ENCODE data around the gene CDRT15L2.
"Not testable (repeated sequence)": the region's sequence is repeated elsewhere in the genome, so short reads cannot be mapped to it uniquely, and the experiment has no call there.

Gene CDRT15L2

GRCh38 chr17:20555135-20556010 is 24.2 kb upstream of the CDRT15L2 start:
- not testable (repeated sequence) for H3K27ac ChIP-seq (ENCODE audit: low read length); H3K27me3 ChIP-seq (ENCODE audit: control insufficient read depth, insufficient read depth, low read length); H3K4me1 ChIP-seq (ENCODE audit: control insufficient read depth, low read depth, low read length); H3K36me3 ChIP-seq (ENCODE audit: control insufficient read depth, low read depth, low read length); H3K4me3 ChIP-seq (ENCODE audit: low read length); H3K9me3 ChIP-seq (ENCODE audit: control insufficient read depth, low read depth, low read length); H3K9ac ChIP-seq (ENCODE audit: low read length)

GRCh38 chr17:20558096-20558495 is 21.4 kb upstream of the CDRT15L2 start:
- not testable (repeated sequence) for H3K9me3 ChIP-seq (ENCODE audit: control insufficient read depth, low read depth, low read length); H3K9ac ChIP-seq (ENCODE audit: low read length); H3K4me1 ChIP-seq (ENCODE audit: control insufficient read depth, low read depth, low read length); H3K36me3 ChIP-seq (ENCODE audit: control insufficient read depth, low read depth, low read length); H3K27me3 ChIP-seq (ENCODE audit: control insufficient read depth, insufficient read depth, low read length); H3K27ac ChIP-seq (ENCODE audit: low read length); H3K4me3 ChIP-seq (ENCODE audit: low read length)

- not testable (repeated sequence) for H3K9ac ChIP-seq (ENCODE audit: low read length); H3K27me3 ChIP-seq (ENCODE audit: control insufficient read depth, insufficient read depth, low read length); H3K4me1 ChIP-seq (ENCODE audit: control insufficient read depth, low read depth, low read length); H3K36me3 ChIP-seq (ENCODE audit: control insufficient read depth, low read depth, low read length); H3K9me3 ChIP-seq (ENCODE audit: control insufficient read depth, low read depth, low read length); H3K27ac ChIP-seq (ENCODE audit: low read length); H3K4me3 ChIP-seq (ENCODE audit: low read length)
Measured at GRCh38 chr17:20559018-20559417, 20.5 kb upstream of the CDRT15L2 start.

DNA sequence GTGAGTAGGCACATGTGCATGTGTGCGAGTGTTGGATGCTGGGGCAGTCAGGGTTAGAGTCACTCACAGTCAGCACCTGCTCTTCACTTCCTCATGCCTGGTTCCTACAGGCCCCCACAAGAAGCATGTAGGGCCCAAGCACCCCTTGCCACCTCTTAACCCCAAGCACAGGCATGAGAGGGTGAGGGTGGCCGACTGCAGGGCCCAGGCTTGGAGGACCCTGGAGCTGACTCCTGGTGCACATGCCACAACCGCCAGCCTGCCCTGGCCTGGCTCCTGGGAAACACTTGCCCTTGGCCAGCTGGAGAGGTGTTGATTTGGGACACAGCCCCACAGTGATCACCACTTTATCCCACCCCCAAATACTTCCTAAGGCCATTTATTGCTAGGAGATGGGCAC is 16.9 kb upstream of the CDRT15L2 start:
- no peaks in the 10 kb centered on the region for H3K9me3 ChIP-seq (ENCODE audit: control insufficient read depth, low read depth, low read length)

GRCh38 chr17:20565245-20565644 is 14.3 kb upstream of the CDRT15L2 start:
- not testable (repeated sequence) for H3K27me3 ChIP-seq (ENCODE audit: control insufficient read depth, insufficient read depth, low read length); H3K4me1 ChIP-seq (ENCODE audit: control insufficient read depth, low read depth, low read length); H3K9ac ChIP-seq (ENCODE audit: low read length); H3K9me3 ChIP-seq (ENCODE audit: control insufficient read depth, low read depth, low read length); H3K4me3 ChIP-seq (ENCODE audit: low read length); H3K36me3 ChIP-seq (ENCODE audit: control insufficient read depth, low read depth, low read length); H3K27ac ChIP-seq (ENCODE audit: low read length)

More for the DNA sequence above, 16.9 kb upstream of the CDRT15L2 start:
- no peaks in the 10 kb centered on the region for H3K4me1 ChIP-seq (ENCODE audit: control insufficient read depth, low read depth, low read length)
- no peak overlapping the region for H3K4me3 ChIP-seq (ENCODE audit: low read length)
- no peaks in the 10 kb centered on the region for H3K36me3 ChIP-seq (ENCODE audit: control insufficient read depth, low read depth, low read length)
- no peak overlapping the region for H3K27ac ChIP-seq (ENCODE audit: low read length)
- H3K27me3 ChIP-seq (ENCODE audit: control insufficient read depth, insufficient read depth, low read length) = no peaks in the 10 kb centered on the region
- no peak overlapping the region for H3K9ac ChIP-seq (ENCODE audit: low read length)

GRCh38 chr17:20565711-20566110 is 13.8 kb upstream of the CDRT15L2 start:
- H3K27me3 ChIP-seq (ENCODE audit: control insufficient read depth, insufficient read depth, low read length) = no peaks in the 10 kb centered on the region
- H3K27ac ChIP-seq (ENCODE audit: low read length) = no peak overlapping the region
- no peak overlapping the region for H3K9ac ChIP-seq (ENCODE audit: low read length)
- no peaks in the 10 kb centered on the region for H3K4me1 ChIP-seq (ENCODE audit: control insufficient read depth, low read depth, low read length)
- H3K4me3 ChIP-seq (ENCODE audit: low read length) = no peak overlapping the region
- no peaks in the 10 kb centered on the region for H3K9me3 ChIP-seq (ENCODE audit: control insufficient read depth, low read depth, low read length)
- no peaks in the 10 kb centered on the region for H3K36me3 ChIP-seq (ENCODE audit: control insufficient read depth, low read depth, low read length)

DNA sequence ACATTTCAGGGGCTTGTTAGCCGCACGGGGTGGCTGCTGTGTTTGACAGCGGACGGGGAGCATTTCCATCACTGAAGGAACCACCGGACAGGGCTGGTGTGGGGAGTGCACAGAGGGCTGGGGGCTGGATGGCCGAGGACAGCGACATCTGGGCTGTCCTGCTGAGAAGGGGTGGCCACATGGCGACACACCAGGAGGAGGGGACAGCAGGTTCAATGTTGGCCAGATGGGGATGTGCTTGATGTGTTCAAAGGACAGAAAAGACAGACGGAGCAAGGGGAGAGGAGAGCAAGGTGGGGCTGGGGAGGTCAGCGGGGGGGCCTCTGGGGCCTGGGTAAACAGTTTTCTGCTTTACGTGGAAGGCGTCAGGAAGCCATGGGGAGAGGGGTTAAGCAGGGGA is 12.8 kb upstream of the CDRT15L2 start:
- H3K4me1 ChIP-seq (ENCODE audit: control insufficient read depth, low read depth, low read length); H3K27ac ChIP-seq (ENCODE audit: low read length); H3K9me3 ChIP-seq (ENCODE audit: control insufficient read depth, low read depth, low read length); H3K36me3 ChIP-seq (ENCODE audit: control insufficient read depth, low read depth, low read length); H3K9ac ChIP-seq (ENCODE audit: low read length); H3K4me3 ChIP-seq (ENCODE audit: low read length); H3K27me3 ChIP-seq (ENCODE audit: control insufficient read depth, insufficient read depth, low read length): not testable (repeated sequence)

GRCh38 chr17:20567421-20567820 is 12.1 kb upstream of the CDRT15L2 start:
- H3K36me3 ChIP-seq (ENCODE audit: control insufficient read depth, low read depth, low read length); H3K27ac ChIP-seq (ENCODE audit: low read length); H3K4me1 ChIP-seq (ENCODE audit: control insufficient read depth, low read depth, low read length); H3K27me3 ChIP-seq (ENCODE audit: control insufficient read depth, insufficient read depth, low read length); H3K9ac ChIP-seq (ENCODE audit: low read length); H3K9me3 ChIP-seq (ENCODE audit: control insufficient read depth, low read depth, low read length); H3K4me3 ChIP-seq (ENCODE audit: low read length): not testable (repeated sequence)

GRCh38 chr17:20568604-20569003 is 10.9 kb upstream of the CDRT15L2 start:
- H3K9ac ChIP-seq (ENCODE audit: low read length); H3K36me3 ChIP-seq (ENCODE audit: control insufficient read depth, low read depth, low read length); H3K27ac ChIP-seq (ENCODE audit: low read length); H3K4me1 ChIP-seq (ENCODE audit: control insufficient read depth, low read depth, low read length); H3K9me3 ChIP-seq (ENCODE audit: control insufficient read depth, low read depth, low read length); H3K27me3 ChIP-seq (ENCODE audit: control insufficient read depth, insufficient read depth, low read length); H3K4me3 ChIP-seq (ENCODE audit: low read length): not testable (repeated sequence)

- not testable (repeated sequence) for H3K4me1 ChIP-seq (ENCODE audit: control insufficient read depth, low read depth, low read length); H3K9ac ChIP-seq (ENCODE audit: low read length); H3K4me3 ChIP-seq (ENCODE audit: low read length); H3K27me3 ChIP-seq (ENCODE audit: control insufficient read depth, insufficient read depth, low read length); H3K27ac ChIP-seq (ENCODE audit: low read length); H3K36me3 ChIP-seq (ENCODE audit: control insufficient read depth, low read depth, low read length); H3K9me3 ChIP-seq (ENCODE audit: control insufficient read depth, low read depth, low read length)
Measured at GRCh38 chr17:20571653-20572052, 7.9 kb upstream of the CDRT15L2 start.

DNA sequence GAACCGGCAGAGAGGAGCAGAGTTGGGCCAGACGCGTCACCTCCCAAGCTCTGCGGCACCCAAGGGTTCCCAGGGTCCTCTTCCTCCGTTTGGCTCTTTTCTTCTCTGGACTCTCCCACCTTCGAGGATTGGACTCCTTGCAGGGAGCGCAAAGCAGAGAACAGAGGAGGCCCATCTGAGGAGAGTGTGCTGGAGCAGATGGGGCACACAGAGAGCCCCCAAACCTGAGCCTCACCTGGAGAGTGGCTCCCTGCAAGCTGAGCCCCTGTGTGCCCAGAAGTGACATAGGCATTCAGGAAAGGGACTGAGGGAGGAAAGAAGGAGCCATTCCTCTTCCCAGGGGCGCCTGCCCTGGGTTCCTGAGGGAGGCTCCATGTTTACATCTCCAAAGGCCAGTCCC is 6.3 kb upstream of the CDRT15L2 start:
- not testable (repeated sequence) for H3K4me1 ChIP-seq (ENCODE audit: control insufficient read depth, low read depth, low read length); H3K4me3 ChIP-seq (ENCODE audit: low read length); H3K27me3 ChIP-seq (ENCODE audit: control insufficient read depth, insufficient read depth, low read length); H3K9ac ChIP-seq (ENCODE audit: low read length); H3K27ac ChIP-seq (ENCODE audit: low read length); H3K36me3 ChIP-seq (ENCODE audit: control insufficient read depth, low read depth, low read length); H3K9me3 ChIP-seq (ENCODE audit: control insufficient read depth, low read depth, low read length)

- H3K9ac ChIP-seq (ENCODE audit: low read length); H3K4me1 ChIP-seq (ENCODE audit: control insufficient read depth, low read depth, low read length); H3K4me3 ChIP-seq (ENCODE audit: low read length); H3K9me3 ChIP-seq (ENCODE audit: control insufficient read depth, low read depth, low read length); H3K36me3 ChIP-seq (ENCODE audit: control insufficient read depth, low read depth, low read length); H3K27me3 ChIP-seq (ENCODE audit: control insufficient read depth, insufficient read depth, low read length); H3K27ac ChIP-seq (ENCODE audit: low read length): not testable (repeated sequence)
Measured at GRCh38 chr17:20575071-20575470, 4.5 kb upstream of the CDRT15L2 start.

All from iPS-18a (cell line).